ENCODE results near the gene OGFOD3.
"Not testable (repeated sequence)": the region's sequence is repeated elsewhere in the genome, so short reads cannot be mapped to it uniquely, and the experiment has no call there.

OGFOD3 gene

GRCh38 chr17:82433560-82434215 lies 15.3 kb upstream of the OGFOD3 start:
- ATAC-seq (no peak), DNase-seq (no peak)

GRCh38 chr17:82432017-82432416 lies 13.6 kb upstream of the OGFOD3 start:
- ATAC-seq (no peak), DNase-seq (no peak)

GRCh38 chr17:82429824-82430223 lies 11.4 kb upstream of the OGFOD3 start:
- ATAC-seq: no peak

GRCh38 chr17:82428546-82428945 lies 10.2 kb upstream of the OGFOD3 start:
- ATAC-seq (no peak), DNase-seq (no peak)

More at GRCh38 chr17:82429824-82430223, 11.4 kb upstream of the OGFOD3 start:
- DNase-seq: no peak

GRCh38 chr17:82424863-82425159 lies 6.4 kb upstream of the OGFOD3 start:
- DNase-seq: no peak
- ATAC-seq: no peak

- DNase-seq (peak; percentile 73), ATAC-seq (no peak)
Observed at GRCh38 chr17:82424001-82424862, 5.8 kb upstream of the OGFOD3 start.

- DNase-seq (no peak), ATAC-seq (no peak)
Observed at GRCh38 chr17:82419540-82419939, 1.2 kb upstream of the OGFOD3 start.

- no peak for DNase-seq
- ATAC-seq: no peak
Observed at GRCh38 chr17:82416771-82417170, 1.6 kb downstream of the OGFOD3 start.

GRCh38 chr17:82416264-82416663 lies 2.1 kb downstream of the OGFOD3 start:
- DNase-seq: no peak
- ATAC-seq: no peak

GRCh38 chr17:82415786-82416185 lies 2.6 kb downstream of the OGFOD3 start:
- DNase-seq (no peak), ATAC-seq (no peak)

- no peak for ATAC-seq
- no peak for DNase-seq
Observed at GRCh38 chr17:82415336-82415735, 3.0 kb downstream of the OGFOD3 start.

GRCh38 chr17:82414548-82415281 lies 3.7 kb downstream of the OGFOD3 start:
- peak; percentile 82 for DNase-seq
- ATAC-seq: peak; percentile 21

- no peak for DNase-seq
- no peak for ATAC-seq
Observed at GRCh38 chr17:82412535-82413520, 5.6 kb downstream of the OGFOD3 start.

- DNase-seq, ATAC-seq: not testable (repeated sequence)
Observed at GRCh38 chr17:82412081-82412480, 6.3 kb downstream of the OGFOD3 start.

GRCh38 chr17:82411396-82412053 lies 6.9 kb downstream of the OGFOD3 start:
- no peak for ATAC-seq
- no peak for DNase-seq

GRCh38 chr17:82410014-82410716 lies 8.2 kb downstream of the OGFOD3 start:
- DNase-seq: no peak
- no peak for ATAC-seq

GRCh38 chr17:82408938-82409318 lies 9.5 kb downstream of the OGFOD3 start:
- DNase-seq: no peak

GRCh38 chr17:82408288-82408937 lies 10.0 kb downstream of the OGFOD3 start:
- DNase-seq (no peak), ATAC-seq (no peak)

More at GRCh38 chr17:82408938-82409318, 9.5 kb downstream of the OGFOD3 start:
- ATAC-seq: no peak

GRCh38 chr17:82407255-82407654 lies 11.1 kb downstream of the OGFOD3 start:
- ATAC-seq: peak; percentile 68

GRCh38 chr17:82406131-82406671 lies 12.2 kb downstream of the OGFOD3 start:
- no peak for DNase-seq
- ATAC-seq: no peak

More at GRCh38 chr17:82407255-82407654, 11.1 kb downstream of the OGFOD3 start:
- DNase-seq: peak; percentile 17

Data from stimulated activated naive CD8-positive, alpha-beta T cell treated with anti-CD3 and anti-CD28 coated beads, Interleukin-15, Interleukin-2, amounts not matched to agents 100 U/mL and 50 U/mL, for 24 hours (primary cell).